A673 (cell line): ENCODE measurements around the gene TBCE. TPM values are rescaled to one million over a fixed set of nuclear protein-coding genes. Genes with fewer than 3 reads are reported as not detected.
"Not testable (repeated sequence)": the region's sequence is repeated elsewhere in the genome, so short reads cannot be mapped to it uniquely, and the experiment has no call there.

ENCODE experiments used
- BruUV-seq: library from RNA; stranded (reverse); fragments of 400-500 nt; replicated peaks from 2 replicates; lab custom pipeline; 2021; lab: Mats Ljungman, UMichigan
- CTCF ChIA-PET: fragments of 300-600 bp; sonication (Branson Sonifier 250); formaldehyde crosslinking; loops from one replicate; lab custom pipeline; 2022; ENCODE audit warnings: antibody characterized with exemption; lab: Charles Lee
- POLR2A ChIA-PET: fragments of 300-600 bp; sonication (Branson Sonifier 250); formaldehyde crosslinking; loops from one replicate; lab custom pipeline; 2022; ENCODE audit warnings: antibody characterized with exemption; ENCODE audit not compliant: low non-redundant PET; lab: Charles Lee
- DNase-seq: peaks from one replicate; pipeline ENCODE4 v3.0.0-alpha.2; 2015; ENCODE audit warnings: low spot score
- H3K27ac ChIP-seq: fragments of 200-600 bp; sonication (generic); 2 replicates; pipeline ENCODE4 v1.5.1; 2016; ENCODE audit warnings: mixed run types, low read depth, mild to moderate bottlenecking, mixed read lengths, antibody characterized with exemption, low read length; ENCODE audit not compliant: poor library complexity, severe bottlenecking
- H3K27me3 ChIP-seq: fragments of 200-600 bp; sonication (generic); replicated peaks from 2 replicates; pipeline ENCODE4 v1.6.1; 2017; ENCODE audit warnings: mixed run types, low read depth, mild to moderate bottlenecking, mixed read lengths, antibody characterized with exemption, low read length; ENCODE audit not compliant: insufficient read depth, poor library complexity
- H3K36me3 ChIP-seq: fragments of 200-600 bp; sonication (generic); 2 replicates; pipeline ENCODE4 v1.6.1; 2016; ENCODE audit warnings: mixed run types, mild to moderate bottlenecking, mixed read lengths, antibody characterized with exemption, low read length; ENCODE audit not compliant: insufficient read depth, poor library complexity, severe bottlenecking
- H3K4me1 ChIP-seq: fragments of 200-600 bp; sonication (generic); 2 replicates; pipeline ENCODE4 v1.6.1; 2017; ENCODE audit warnings: mixed run types, mild to moderate bottlenecking, mixed read lengths, antibody characterized with exemption, low read length; ENCODE audit not compliant: insufficient read depth, poor library complexity, severe bottlenecking
- H3K4me3 ChIP-seq: fragments of 200-600 bp; sonication (generic); 2 replicates; pipeline ENCODE4 v1.5.1; 2016; ENCODE audit warnings: low read depth, mixed run types, mild to moderate bottlenecking, mixed read lengths, low read length; ENCODE audit not compliant: poor library complexity, severe bottlenecking
- H3K9me3 ChIP-seq: fragments of 200-600 bp; sonication (generic); 2 replicates; pipeline ENCODE4 v1.6.1; 2016; ENCODE audit warnings: mixed run types, low read depth, mild to moderate bottlenecking, mixed read lengths, antibody characterized with exemption, low read length; ENCODE audit not compliant: poor library complexity, severe bottlenecking
- CTCF ChIP-seq: fragments of 300-800, 200-600 bp; sonication (generic); conservative IDR thresholded peaks from 2 replicates; pipeline ENCODE4 v1.5.1; 2017; ENCODE audit warnings: low read depth, mild to moderate bottlenecking, antibody characterized with exemption, low read length, moderate library complexity, mixed read lengths
- EZH2 ChIP-seq: fragments of 200-600 bp; sonication (generic); IDR thresholded peaks from 2 replicates; pipeline ENCODE4 v1.6.1; 2017; ENCODE audit warnings: borderline replicate concordance, low read depth, mild to moderate bottlenecking, mixed read lengths, antibody characterized with exemption, low read length; ENCODE audit not compliant: poor library complexity, severe bottlenecking
- intact Hi-C: fragments of 100-400 bp; cut with micrococcal nuclease; formaldehyde crosslinking; loops from one replicate; pipeline ENCODE4 v1.10.0; 2022; ENCODE audit not compliant: unreplicated experiment
- total RNA-seq: library from RNA; stranded (reverse); gene quantifications from 2 replicates; pipeline ENCODE4 v1.2.3, GENCODE V29; 2021

Gene TBCE
- total RNA-seq, 1 experiment from 2014 or later: 26.3 TPM

GRCh38 chr1:235454021-235454420 is 86.8 kb downstream of the TBCE start:
- Histone ChIP-seq H3K9me3 (no peaks in the 10 kb centered on the region), H3K36me3 (peaks cover 4% of the 10 kb centered on the region), H3K4me3 (no peak overlapping the region), H3K27me3 (no peaks in the 10 kb centered on the region), H3K4me1 (no peaks in the 10 kb centered on the region), H3K27ac (no peak overlapping the region)
- DNase-seq: no peak
- ChIA-PET POLR2A (no interaction called here), CTCF (no interaction called here)
- intact Hi-C loops: no loop called here
- TF ChIP-seq EZH2: no peak
- no peak for TF ChIP-seq CTCF
- BruUV-seq: no TSS peak

GRCh38 chr1:235455097-235455496 is 87.9 kb downstream of the TBCE start:
- Histone ChIP-seq H3K36me3 (peaks cover 4% of the 10 kb centered on the region), H3K27me3 (no peaks in the 10 kb centered on the region), H3K9me3 (no peaks in the 10 kb centered on the region), H3K27ac (no peak overlapping the region), H3K4me1 (no peaks in the 10 kb centered on the region), H3K4me3 (no peak overlapping the region)
- no peak for DNase-seq
- POLR2A ChIA-PET: no interaction called here
- intact Hi-C loops: no loop called here
- TF ChIP-seq CTCF (no peak), EZH2 (no peak)
- BruUV-seq: no TSS peak
- CTCF ChIA-PET: no interaction called here

- no TSS peak for BruUV-seq
- Histone ChIP-seq H3K36me3 (no peaks in the 10 kb centered on the region), H3K4me1 (no peaks in the 10 kb centered on the region), H3K27me3 (no peaks in the 10 kb centered on the region), H3K4me3 (no peak overlapping the region), H3K27ac (no peak overlapping the region), H3K9me3 (no peaks in the 10 kb centered on the region)
- POLR2A ChIA-PET: no interaction called here
- no peak for DNase-seq
- TF ChIP-seq EZH2: no peak
- TF ChIP-seq CTCF: no peak
- CTCF ChIA-PET: no interaction called here
- intact Hi-C loops: no loop called here
Observed at GRCh38 chr1:235455823-235456222, 88.6 kb downstream of the TBCE start.

- DNase-seq, intact Hi-C loops, CTCF ChIA-PET, H3K27me3 ChIP-seq, BruUV-seq, H3K4me3 ChIP-seq, H3K27ac ChIP-seq, H3K36me3 ChIP-seq, POLR2A ChIA-PET, H3K9me3 ChIP-seq, H3K4me1 ChIP-seq: not testable (repeated sequence)
Observed at GRCh38 chr1:235457856-235458255, 90.6 kb downstream of the TBCE start.
